Naive thymus-derived CD8-positive, alpha-beta T cell (primary cell): ENCODE results near the gene RAB5B. TPM values are rescaled to one million over a fixed set of nuclear protein-coding genes. Genes with fewer than 3 reads are reported as not detected.
"Not testable (repeated sequence)": the region's sequence is repeated elsewhere in the genome, so short reads cannot be mapped to it uniquely, and the experiment has no call there.

Experiments
- ATAC-seq, 2 donors: fragments of 150-1000 bp; cut with Tn5 transposase in 1 of 2; sonication (Bioruptor Pico), chemical (Tn5 transposase) in 1 of 2; 1 replicate in 1 of 2; 2 replicates in 1 of 2; pipeline ENCODE4 v1.10.0; 2021; ENCODE audit warnings: mild to moderate bottlenecking in 2 of 2, moderate library complexity in 2 of 2
- POLR2A ChIA-PET: fragments of 350-600 bp; sonication (Branson Sonifier 250); formaldehyde crosslinking; loops from one replicate; lab custom pipeline; 2021; ENCODE audit warnings: antibody characterized with exemption; lab: Charles Lee
- DNase-seq, 10 donors: peaks; one replicate each; pipeline versions ENCODE4 v3.0.0 to v3.0.0-alpha.2; 2020 to 2022
- H3K27ac Mint-ChIP-seq, 10 donors: one replicate each; pipeline ENCODE4 v1.8.0; 2020 to 2022; ENCODE audit warnings: mild to moderate bottlenecking in 10 of 10, mixed read lengths in 10 of 10, moderate library complexity in 4 of 10, inconsistent platforms in 1 of 10
- H3K27me3 Mint-ChIP-seq, 5 donors: one replicate each; pipeline ENCODE4 v1.8.0; 2021 to 2022; ENCODE audit warnings: mixed read lengths in 5 of 5
- H3K36me3 Mint-ChIP-seq, 3 donors: one replicate each; pipeline ENCODE4 v1.8.0; 2020 to 2022; ENCODE audit warnings: mixed read lengths in 3 of 3, mild to moderate bottlenecking in 2 of 3, inconsistent platforms in 1 of 3
- H3K4me1 Mint-ChIP-seq, 4 donors: one replicate each; pipeline ENCODE4 v1.8.0; 2021 to 2022; ENCODE audit warnings: mixed read lengths in 4 of 4
- H3K4me3 Mint-ChIP-seq, 10 donors: one replicate each; pipeline ENCODE4 v1.8.0; 2020 to 2022; ENCODE audit warnings: mild to moderate bottlenecking in 10 of 10, mixed read lengths in 10 of 10, moderate library complexity in 6 of 10, inconsistent platforms in 1 of 10
- H3K9me3 Mint-ChIP-seq, 9 donors: one replicate each; pipeline ENCODE4 v1.8.0; 2020 to 2022; ENCODE audit warnings: mixed read lengths in 9 of 9, mild to moderate bottlenecking in 3 of 9, inconsistent platforms in 1 of 9, moderate library complexity in 1 of 9
- polyA plus RNA-seq, 3 donors: library from polyadenylated mRNA; unstranded; fragments of 300-500 nt; fragmentation: Illumina TruSeq; gene quantifications; one replicate each; pipeline ENCODE4 v1.2.3, GENCODE V29; 2021
- total RNA-seq, 8 experiments: library from RNA in 2 of 8; stranded (reverse) in 2 of 8; gene quantifications; one replicate each; pipeline ENCODE4 v1.2.3 and lab custom pipeline; 2021 to 2026

Gene RAB5B
- total and polyA plus RNA-seq, 5 experiments from 2014 or later: 61.6 to 95.2 (median 69.4) TPM

DNA sequence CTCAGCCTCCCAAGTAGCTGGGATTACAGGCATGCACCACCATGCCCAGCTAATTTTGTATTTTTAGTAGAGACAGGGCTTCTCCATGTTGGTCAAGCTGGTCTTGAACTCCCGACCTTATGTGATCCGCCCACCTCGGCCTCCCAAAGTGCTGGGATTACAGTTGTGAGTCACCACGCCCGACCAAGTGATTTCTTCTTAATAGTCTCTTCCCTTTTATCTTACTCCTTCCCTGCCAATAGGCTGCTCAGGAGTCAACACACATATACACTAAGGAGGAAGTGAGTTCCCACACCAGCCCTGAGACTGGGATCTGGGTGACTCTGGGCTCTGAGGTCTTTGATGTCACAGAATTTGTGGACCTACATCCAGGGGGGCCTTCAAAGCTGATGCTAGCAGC, 29.5 kb downstream of the RAB5B start:
- POLR2A ChIA-PET, ATAC-seq, H3K9me3 Mint-ChIP-seq, H3K27me3 Mint-ChIP-seq, H3K36me3 Mint-ChIP-seq, DNase-seq, H3K4me3 Mint-ChIP-seq: not testable (repeated sequence)
- peak overlapping the region in 1 of 10 donors; percentile 36 for H3K27ac Mint-ChIP-seq
- H3K4me1 Mint-ChIP-seq: peaks cover 13 to 29% (median 24%) of the 10 kb centered on the region in 4 donors

DNA sequence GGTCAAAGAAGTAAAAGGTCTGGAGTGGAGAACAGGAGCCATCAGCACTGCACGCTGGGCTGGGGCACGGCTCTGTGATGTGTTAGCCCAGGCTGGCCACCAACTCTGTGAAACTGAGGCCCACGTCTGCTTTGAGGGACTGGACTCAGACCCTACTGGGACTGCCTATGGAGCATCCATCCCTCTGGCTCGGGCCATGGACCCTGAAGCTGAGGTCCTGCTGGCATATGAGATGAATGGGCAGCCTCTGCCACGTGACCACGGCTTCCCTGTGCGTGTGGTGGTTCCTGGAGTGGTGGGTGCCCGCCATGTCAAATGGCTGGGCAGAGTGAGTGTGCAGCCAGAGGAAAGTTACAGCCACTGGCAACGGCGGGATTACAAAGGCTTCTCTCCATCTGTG, 30.3 kb downstream of the RAB5B start:
- DNase-seq: no peak
- peak overlapping the region in 4 of 10 donors; percentile 8 to 61 (median 32) for H3K27ac Mint-ChIP-seq
- H3K36me3 Mint-ChIP-seq: no peaks in the 10 kb centered on the region
- POLR2A ChIA-PET: no interaction called here
- no peaks in the 10 kb centered on the region for H3K9me3 Mint-ChIP-seq
- H3K27me3 Mint-ChIP-seq: peaks cover 0 to 5% (median 0%) of the 10 kb centered on the region in 5 donors
- peaks cover 16 to 34% (median 28%) of the 10 kb centered on the region in 4 donors for H3K4me1 Mint-ChIP-seq
- H3K4me3 Mint-ChIP-seq: peak overlapping the region in 2 of 10 donors; percentile 45 to 66
- no peak for ATAC-seq

DNA sequence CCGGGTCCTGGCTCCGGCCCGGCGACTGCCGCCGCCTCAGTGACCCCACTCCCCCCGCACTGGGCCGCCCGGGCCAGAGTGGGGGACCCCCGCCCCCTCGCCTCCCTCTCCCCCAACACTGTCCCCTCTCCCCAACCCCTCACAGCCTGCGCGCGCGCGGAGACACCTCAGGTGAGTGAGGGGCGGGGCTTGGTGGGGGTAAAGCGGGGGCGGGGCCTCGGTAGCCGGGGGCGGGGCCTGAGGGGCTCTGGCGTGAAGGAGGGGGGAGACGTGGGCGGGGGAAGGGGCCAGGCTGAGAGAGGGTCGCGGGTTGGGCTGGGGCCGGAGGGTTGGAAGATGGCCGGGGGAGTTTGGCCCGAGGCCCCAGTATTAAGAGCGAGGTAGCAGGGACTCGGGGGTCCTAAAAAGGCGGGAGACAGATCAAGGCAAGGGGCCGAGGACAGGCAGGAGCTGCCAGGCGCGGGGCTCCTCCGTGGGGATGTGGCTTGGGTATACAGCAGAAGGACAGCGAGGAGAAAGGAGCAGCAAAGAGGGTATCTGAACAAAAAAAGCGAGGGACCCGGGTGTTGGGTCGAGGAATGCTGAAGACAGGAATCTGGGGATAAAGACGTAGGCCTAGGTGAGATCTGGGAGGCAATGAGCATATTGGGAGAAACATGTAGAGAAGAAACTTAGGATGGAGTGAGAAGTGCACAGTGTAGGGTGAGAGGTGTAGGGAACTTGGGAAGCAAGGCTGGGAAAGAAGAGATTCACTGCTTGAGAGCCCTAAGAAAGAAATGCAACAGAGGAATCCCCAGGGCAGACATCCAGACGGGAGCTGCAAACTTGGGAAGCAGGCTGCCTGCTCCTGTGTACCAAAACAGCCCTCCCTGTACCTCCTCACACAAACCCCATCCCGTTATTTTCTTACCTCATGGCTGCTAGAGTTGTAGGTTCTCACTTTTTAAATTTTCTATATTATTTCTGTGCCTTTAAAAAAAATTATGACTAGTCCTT, 34.0 kb downstream of the RAB5B start:
- Mint-ChIP-seq H3K27me3 (no peaks in the 10 kb centered on the region), H3K36me3 (peaks cover 0 to 11% (median 4%) of the 10 kb centered on the region in 3 donors)
- peak; percentile 83 to 87 for ATAC-seq

DNA sequence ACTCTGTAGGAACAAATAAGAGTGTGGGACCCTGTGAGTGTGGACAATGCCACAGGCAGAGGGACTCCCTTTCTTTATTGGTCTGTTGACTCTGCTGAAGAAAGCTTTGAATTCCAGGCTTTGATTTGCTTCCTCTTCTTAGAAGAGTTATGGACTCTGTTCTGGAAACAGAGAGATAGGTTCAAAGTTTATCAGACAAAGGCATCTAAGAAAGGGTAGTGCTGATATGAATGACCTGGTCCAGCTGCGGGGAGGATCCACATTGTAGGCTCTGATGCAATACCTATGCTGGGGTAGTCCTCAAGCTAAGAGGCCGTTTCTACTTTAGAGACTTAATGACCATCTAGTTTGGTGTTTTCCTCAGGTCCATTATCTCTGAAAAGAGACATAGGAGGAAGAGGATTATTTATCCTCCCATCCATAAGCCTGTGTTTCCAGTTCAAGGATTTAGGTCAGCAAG, 36.3 kb downstream of the RAB5B start:
- peak overlapping the region in 3 of 10 donors; percentile 21 to 65 (median 35) for H3K4me3 Mint-ChIP-seq
- peak overlapping the region in 2 of 10 donors; percentile 3 to 21 for H3K27ac Mint-ChIP-seq

More for the DNA sequence above, 34.0 kb downstream of the RAB5B start:
- Mint-ChIP-seq H3K4me1 (peaks cover 13 to 30% (median 25%) of the 10 kb centered on the region in 4 donors), H3K27ac (peak overlapping the region; percentile 82 to 94 (median 88)), H3K9me3 (no peaks in the 10 kb centered on the region), H3K4me3 (peak overlapping the region; percentile 75 to 92 (median 90))
- POLR2A ChIA-PET: interaction anchor here (0.6 to 2.1 kb wide), 11 partner anchors 11 to 1014 kb away, joined by 3 to 19 read pairs (median 5); partner anchors contain the start of genes PA2G4 and RAB5B
- DNase-seq: peak; percentile 35 to 84 (median 65)

DNA sequence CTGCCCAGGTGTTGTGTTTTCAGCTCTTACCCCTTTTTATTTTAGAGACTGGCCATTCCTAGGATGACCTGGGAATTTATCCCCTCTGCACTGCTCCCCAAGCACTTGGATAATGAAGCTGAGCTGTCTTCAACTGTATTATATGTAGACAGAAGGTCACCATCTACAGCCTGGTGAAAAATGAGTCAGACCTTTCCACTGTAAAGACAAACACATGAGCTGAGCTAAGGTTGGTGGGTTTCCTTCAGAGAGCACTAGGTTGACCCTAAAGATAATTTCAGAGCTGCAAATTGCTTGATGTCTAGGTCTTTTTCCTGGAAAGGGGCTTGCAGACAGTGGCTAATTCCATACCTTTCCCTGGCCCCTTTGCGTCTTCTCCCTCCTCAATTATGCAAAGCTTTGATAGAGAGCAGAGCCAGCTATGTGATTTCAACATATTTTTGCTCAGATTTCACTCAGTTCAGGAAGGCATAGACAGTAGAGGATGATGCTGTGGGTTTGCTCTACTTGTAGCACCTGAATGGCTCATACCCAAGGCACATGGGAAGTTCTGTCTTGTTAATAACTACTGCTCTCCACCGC, 37.7 kb downstream of the RAB5B start:
- DNase-seq (no peak), ATAC-seq (no peak)
- Mint-ChIP-seq H3K4me3 (no peak overlapping the region), H3K27me3 (peaks cover 0 to 1% (median 0%) of the 10 kb centered on the region in 5 donors), H3K36me3 (peaks cover 0 to 15% (median 6%) of the 10 kb centered on the region in 3 donors), H3K9me3 (no peaks in the 10 kb centered on the region), H3K27ac (no peak overlapping the region), H3K4me1 (peaks cover 10 to 19% (median 16%) of the 10 kb centered on the region in 4 donors)
- POLR2A ChIA-PET: interaction anchor here (1.1 kb wide), 1 partner anchor 38 kb away, joined by 4 read pairs; the partner anchor contains the start of gene RAB5B

More for the DNA sequence above, 36.3 kb downstream of the RAB5B start:
- peaks cover 0 to 15% (median 6%) of the 10 kb centered on the region in 3 donors for H3K36me3 Mint-ChIP-seq
- no peaks in the 10 kb centered on the region for H3K9me3 Mint-ChIP-seq
- peaks cover 12 to 28% (median 24%) of the 10 kb centered on the region in 4 donors for H3K4me1 Mint-ChIP-seq
- no peak for ATAC-seq
- no peak for DNase-seq
- POLR2A ChIA-PET: interaction anchor here (0.9 kb wide), 1 partner anchor 37 kb away, joined by 3 read pairs; the partner anchor contains the start of gene RAB5B
- peaks cover 0 to 1% (median 0%) of the 10 kb centered on the region in 5 donors for H3K27me3 Mint-ChIP-seq

DNA sequence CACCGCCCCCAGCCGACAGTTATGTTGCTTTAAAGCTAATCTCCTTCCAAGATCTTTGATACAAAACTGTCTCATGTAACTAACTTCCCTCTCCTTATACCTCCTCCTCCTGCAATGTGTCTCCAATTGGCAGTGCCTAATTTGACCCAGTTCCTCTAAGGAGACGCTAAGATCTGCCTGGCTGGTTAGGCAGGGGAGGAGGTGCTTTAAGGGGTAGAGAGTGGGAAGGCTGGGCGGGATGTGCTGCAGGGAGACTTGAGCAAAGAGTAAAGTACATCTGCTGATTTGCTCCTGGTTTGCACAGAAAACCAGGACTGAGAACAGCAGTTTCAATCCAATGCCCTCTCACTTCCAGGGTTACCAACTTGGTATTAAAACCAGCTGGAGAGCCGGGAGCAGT, 39.6 kb downstream of the RAB5B start:
- H3K9me3 Mint-ChIP-seq: no peaks in the 10 kb centered on the region
- H3K27ac Mint-ChIP-seq: peak overlapping the region in 1 of 10 donors; percentile 35
- peaks cover 0 to 21% (median 6%) of the 10 kb centered on the region in 3 donors for H3K36me3 Mint-ChIP-seq
- DNase-seq (no peak), ATAC-seq (no peak)
- no peak overlapping the region for H3K4me3 Mint-ChIP-seq
- peaks cover 3 to 7% (median 4%) of the 10 kb centered on the region in 4 donors for H3K4me1 Mint-ChIP-seq
- H3K27me3 Mint-ChIP-seq: peaks cover 0 to 1% (median 0%) of the 10 kb centered on the region in 5 donors
- POLR2A ChIA-PET: interaction anchor here (0.6 kb wide), 2 partner anchors 86 to 87 kb away, joined by 3 to 4 read pairs; no protein-coding TSS in a partner anchor

DNA sequence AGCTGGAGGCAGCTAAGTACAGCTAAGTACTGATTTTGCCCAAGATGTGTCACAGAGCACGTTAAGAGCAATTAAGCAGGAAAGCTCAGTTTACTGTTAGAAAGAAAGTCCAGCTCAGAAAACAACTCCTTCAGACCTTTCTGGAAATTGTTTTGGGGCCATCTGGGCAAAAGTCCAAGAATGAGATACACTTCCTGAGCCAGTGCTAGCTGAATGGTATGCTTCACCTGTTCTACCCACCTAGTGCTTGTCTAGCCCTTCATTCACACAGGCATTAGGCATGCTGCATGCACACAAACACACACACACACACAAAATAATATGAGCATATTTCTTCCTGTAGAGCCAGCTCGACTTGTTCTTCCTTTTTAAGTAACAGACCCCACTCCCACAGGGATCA, 40.3 kb downstream of the RAB5B start:
- DNase-seq: no peak
- Mint-ChIP-seq H3K9me3 (no peaks in the 10 kb centered on the region), H3K27ac (peak overlapping the region in 1 of 10 donors; percentile 17), H3K27me3 (peaks cover 0 to 1% (median 0%) of the 10 kb centered on the region in 5 donors), H3K4me1 (peaks cover 0 to 2% (median under 1%) of the 10 kb centered on the region in 4 donors), H3K4me3 (no peak overlapping the region), H3K36me3 (peaks cover 0 to 23% (median 6%) of the 10 kb centered on the region in 3 donors)
- POLR2A ChIA-PET: interaction anchor here (0.6 kb wide), 4 partner anchors 30 to 676 kb away, joined by 3 to 4 read pairs (median 4); no protein-coding TSS in a partner anchor
- no peak for ATAC-seq

DNA sequence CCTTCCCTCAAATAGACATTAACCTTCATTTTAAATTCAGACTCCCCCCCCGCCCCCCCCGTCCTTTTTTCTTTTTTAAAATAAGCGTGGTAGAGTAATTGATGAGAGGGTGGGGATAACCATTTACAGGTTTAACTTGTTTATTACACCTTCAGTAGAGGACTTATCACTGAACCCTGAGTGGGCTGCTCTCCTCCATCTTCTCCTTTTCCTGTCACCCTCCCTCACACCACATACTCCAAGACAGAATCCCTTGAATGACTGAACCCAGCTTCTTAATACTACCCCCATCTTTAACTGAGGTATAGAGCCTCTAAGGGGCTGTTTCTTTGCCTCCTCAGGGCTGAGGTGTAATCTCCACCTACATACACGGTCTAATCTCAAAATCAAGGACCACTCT, 43.3 kb downstream of the RAB5B start:
- DNase-seq (no peak), ATAC-seq (no peak)
- no peaks in the 10 kb centered on the region for H3K9me3 Mint-ChIP-seq
- H3K27me3 Mint-ChIP-seq: peaks cover 0 to 1% (median 0%) of the 10 kb centered on the region in 5 donors
- H3K27ac Mint-ChIP-seq: no peak overlapping the region
- POLR2A ChIA-PET: interaction anchor here (0.6 kb wide), 1 partner anchor 553 kb away, joined by 4 read pairs; no protein-coding TSS in a partner anchor
- H3K36me3 Mint-ChIP-seq: peaks cover 0 to 15% (median 2%) of the 10 kb centered on the region in 3 donors
- peaks cover 13 to 22% (median 17%) of the 10 kb centered on the region in 4 donors for H3K4me1 Mint-ChIP-seq
- no peak overlapping the region for H3K4me3 Mint-ChIP-seq

DNA sequence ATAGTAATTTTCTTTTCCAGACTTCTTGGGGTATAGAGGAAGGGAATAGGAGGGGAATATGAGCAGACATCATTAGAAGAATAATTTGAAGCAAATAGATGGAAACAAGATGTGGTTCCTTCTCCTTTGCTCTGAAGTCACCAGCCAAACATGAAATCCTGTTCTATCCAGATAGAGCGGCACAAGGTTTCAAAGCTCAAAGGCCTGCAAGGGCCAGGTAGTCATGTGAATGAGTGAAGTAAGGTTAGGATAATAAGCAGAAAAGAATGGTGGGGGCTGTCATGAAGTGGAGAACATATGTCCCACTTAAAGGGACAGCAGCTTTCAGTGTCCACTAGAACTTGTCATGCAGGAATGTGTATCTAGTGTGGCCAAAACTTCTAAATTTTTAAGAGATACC, 44.5 kb downstream of the RAB5B start:
- peaks cover 13 to 28% (median 20%) of the 10 kb centered on the region in 4 donors for H3K4me1 Mint-ChIP-seq
- no peak for ATAC-seq
- peak overlapping the region in 2 of 10 donors; percentile 34 to 53 for H3K27ac Mint-ChIP-seq
- POLR2A ChIA-PET: no interaction called here
- DNase-seq: no peak
- peaks cover 0 to 12% (median 2%) of the 10 kb centered on the region in 3 donors for H3K36me3 Mint-ChIP-seq
- peaks cover 0 to under 1% (median 0%) of the 10 kb centered on the region in 5 donors for H3K27me3 Mint-ChIP-seq
- H3K4me3 Mint-ChIP-seq: no peak overlapping the region
- H3K9me3 Mint-ChIP-seq: no peaks in the 10 kb centered on the region

DNA sequence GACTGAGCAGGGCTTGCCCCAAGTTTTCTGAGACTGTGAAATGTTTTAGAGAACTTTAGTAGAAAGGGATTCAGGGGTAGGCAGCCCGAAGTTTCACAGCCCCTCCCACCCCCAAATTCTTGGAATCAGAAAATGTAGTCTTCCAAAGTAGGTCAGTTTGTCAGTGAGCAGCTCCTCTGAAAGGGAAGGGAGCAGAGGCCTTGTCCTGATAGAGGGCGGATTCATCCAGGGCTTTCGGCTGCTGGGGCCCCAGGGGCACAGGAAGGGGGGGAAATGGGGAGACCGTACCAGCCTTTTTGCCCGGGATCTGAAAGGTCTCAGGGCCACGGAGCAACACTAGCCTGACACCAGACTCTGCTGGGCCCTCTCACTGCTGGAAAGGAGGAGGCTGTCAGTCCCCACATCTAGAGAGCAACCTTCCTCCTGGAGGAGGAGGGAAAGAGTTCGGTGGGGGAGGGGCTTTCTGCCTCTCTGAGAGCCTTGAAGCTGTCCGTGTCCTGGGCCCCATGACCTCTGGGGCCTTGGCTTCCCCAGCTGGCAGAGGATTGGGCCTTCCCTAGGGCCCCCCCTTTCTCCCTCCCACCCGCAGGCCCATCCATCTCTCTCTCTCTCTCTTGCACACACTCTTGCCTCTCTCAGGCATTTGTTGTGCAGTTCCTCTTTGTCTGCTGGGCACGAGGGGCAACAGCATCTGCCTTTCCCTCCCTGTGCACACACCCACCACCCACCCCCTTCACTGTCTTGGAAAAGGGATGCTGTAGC, 46.7 kb downstream of the RAB5B start, which contains the start of gene IKZF4:
IKZF4 (plus strand) TSS at position 621 of the 762 bp plus-strand sequence. CDS start 451 bp downstream, outside the sequence.
- Mint-ChIP-seq H3K27me3 (no peaks in the 10 kb centered on the region), H3K36me3 (peaks cover 0 to 11% (median 0%) of the 10 kb centered on the region in 3 donors), H3K9me3 (no peaks in the 10 kb centered on the region), H3K4me1 (peaks cover 13 to 28% (median 21%) of the 10 kb centered on the region in 4 donors), H3K27ac (peak within 1 kb of the TSS; percentile 70 to 98 (median 91)), H3K4me3 (peak within 1 kb of the TSS; percentile 79 to 96 (median 86))
- DNase-seq (no peak), ATAC-seq (peak; percentile 36 to 37)
- POLR2A ChIA-PET: interaction anchor here (0.6 to 1.2 kb wide), 3 partner anchors 47 to 80 kb away, joined by 3 to 5 read pairs (median 3); partner anchors contain the start of gene RAB5B
